Epidermal melanocyte (primary cell): ENCODE results near the gene MBD4.

ENCODE experiments used
- DNase-seq: peaks from one replicate; pipeline ENCODE4 v3.0.0; 2011; ENCODE audit warnings: low spot score; ENCODE audit not compliant: insufficient read length

The MBD4 gene

GRCh38 chr3:129463716-129464115 is 24.0 kb upstream of the MBD4 start:
- no peak for DNase-seq

GRCh38 chr3:129463094-129463493 is 23.3 kb upstream of the MBD4 start:
- DNase-seq, result no peak

- DNase-seq, result no peak
Measured at GRCh38 chr3:129462361-129462968, 22.7 kb upstream of the MBD4 start.

GRCh38 chr3:129461461-129462146 is 21.9 kb upstream of the MBD4 start:
- DNase-seq, result no peak

- peak; percentile 45 for DNase-seq
Measured at GRCh38 chr3:129461022-129461421, 21.3 kb upstream of the MBD4 start.

GRCh38 chr3:129460572-129460971 is 20.8 kb upstream of the MBD4 start:
- no peak for DNase-seq

GRCh38 chr3:129460155-129460554 is 20.4 kb upstream of the MBD4 start:
- DNase-seq, result no peak

GRCh38 chr3:129453732-129454131 is 14.0 kb upstream of the MBD4 start:
- no peak for DNase-seq

- DNase-seq, result no peak
Measured at GRCh38 chr3:129449279-129450115, 9.7 kb upstream of the MBD4 start.

- DNase-seq, result no peak
Measured at GRCh38 chr3:129448186-129448895, 8.6 kb upstream of the MBD4 start.

GRCh38 chr3:129446926-129447325 is 7.2 kb upstream of the MBD4 start:
- no peak for DNase-seq

- no peak for DNase-seq
Measured at GRCh38 chr3:129445471-129445870, 5.7 kb upstream of the MBD4 start.

- DNase-seq, result no peak
Measured at GRCh38 chr3:129442947-129443346, 3.2 kb upstream of the MBD4 start.

- no peak for DNase-seq
Measured at GRCh38 chr3:129442486-129442885, 2.7 kb upstream of the MBD4 start.

- DNase-seq, result peak; percentile 48
Measured at GRCh38 chr3:129441782-129442181, 2.0 kb upstream of the MBD4 start.

GRCh38 chr3:129441215-129441614 is 1.5 kb upstream of the MBD4 start:
- DNase-seq, result no peak

GRCh38 chr3:129440618-129441190 is 956 bp upstream of the MBD4 start:
- DNase-seq, result no peak

- no peak for DNase-seq
Measured at GRCh38 chr3:129439226-129439816, 427 bp downstream of the MBD4 start.

GRCh38 chr3:129435367-129435766 is 4.4 kb downstream of the MBD4 start:
- DNase-seq, result no peak

GRCh38 chr3:129434140-129434539 is 5.6 kb downstream of the MBD4 start:
- DNase-seq, result no peak

- no peak for DNase-seq
Measured at GRCh38 chr3:129433565-129433964, 6.2 kb downstream of the MBD4 start.
